H9 (cell line): ENCODE data around the gene TGFBR2. TPM values are rescaled to one million over a fixed set of nuclear protein-coding genes. Genes with fewer than 3 reads are reported as not detected.

Source experiments
- DNase-seq: peaks from one replicate; pipeline ENCODE4 v3.0.0-alpha.2; 2017
- H2AFZ ChIP-seq: one replicate; pipeline ENCODE4 v1.6.1; 2013; ENCODE audit warnings: mild to moderate bottlenecking, low read length, control low read depth, moderate library complexity
- H2AK5ac ChIP-seq: 2 replicates; pipeline ENCODE4 v1.6.1; 2013; ENCODE audit warnings: low read length, control low read depth, mixed read lengths; ENCODE audit not compliant: insufficient read length
- H2BK120ac ChIP-seq: one replicate; pipeline ENCODE4 v1.6.1; 2013; ENCODE audit warnings: low read depth, mild to moderate bottlenecking, low read length, control low read depth, inconsistent platforms; ENCODE audit not compliant: poor library complexity, severe bottlenecking
- H2BK12ac ChIP-seq: 2 replicates; pipeline ENCODE4 v1.6.1; 2013; ENCODE audit warnings: low read length, control low read depth, mixed read lengths, low read depth; ENCODE audit not compliant: insufficient read length
- H2BK15ac ChIP-seq: 2 replicates; pipeline ENCODE4 v1.6.1; 2013; ENCODE audit warnings: low read depth, low read length, control low read depth
- H2BK20ac ChIP-seq: one replicate; pipeline ENCODE4 v1.6.1; 2013; ENCODE audit warnings: low read depth, mild to moderate bottlenecking, low read length, control low read depth, inconsistent platforms; ENCODE audit not compliant: poor library complexity, severe bottlenecking
- H2BK5ac ChIP-seq: 2 replicates; pipeline ENCODE4 v1.6.1; 2013; ENCODE audit warnings: low read length, control low read depth, mixed read lengths; ENCODE audit not compliant: insufficient read length
- H3K14ac ChIP-seq: 2 replicates; pipeline ENCODE4 v1.6.1; 2013; ENCODE audit warnings: low read length, control low read depth; ENCODE audit not compliant: insufficient read depth
- H3K18ac ChIP-seq: 2 replicates; pipeline ENCODE4 v1.6.1; 2013; ENCODE audit warnings: low read depth, mild to moderate bottlenecking, mixed read lengths, low read length, control low read depth; ENCODE audit not compliant: insufficient read length
- H3K23ac ChIP-seq: 2 replicates; pipeline ENCODE4 v1.6.1; 2013; ENCODE audit warnings: low read length, control low read depth, mixed read lengths, low read depth; ENCODE audit not compliant: insufficient read length
- H3K23me2 ChIP-seq: 2 replicates; pipeline ENCODE4 v1.6.1; 2013; ENCODE audit warnings: low read depth, mild to moderate bottlenecking, mixed read lengths, low read length, control low read depth; ENCODE audit not compliant: insufficient read length, poor library complexity, severe bottlenecking
- H3K27ac ChIP-seq: 2 replicates; pipeline ENCODE4 v1.5.1; 2013; ENCODE audit warnings: low read length, control low read depth, mixed read lengths, low read depth; ENCODE audit not compliant: insufficient read length
- H3K27me3 ChIP-seq: 2 replicates; pipeline ENCODE4 v1.6.1; 2013; ENCODE audit warnings: low read length, control low read depth, inconsistent platforms; ENCODE audit not compliant: insufficient read depth
- H3K4ac ChIP-seq: 2 replicates; pipeline ENCODE4 v1.6.1; 2013; ENCODE audit warnings: low read depth, mild to moderate bottlenecking, control low read depth, inconsistent platforms, low read length, moderate library complexity
- H3K4me1 ChIP-seq: 2 replicates; pipeline ENCODE4 v1.6.1; 2013; ENCODE audit warnings: low read length, control low read depth, inconsistent platforms; ENCODE audit not compliant: insufficient read depth
- H3K4me2 ChIP-seq: 2 replicates; pipeline ENCODE4 v1.6.1; 2013; ENCODE audit warnings: low read length, control low read depth, mixed read lengths; ENCODE audit not compliant: insufficient read length, insufficient read depth
- H3K56ac ChIP-seq: 2 replicates; pipeline ENCODE4 v1.6.1; 2013; ENCODE audit warnings: low read depth, mild to moderate bottlenecking, mixed read lengths, low read length, control low read depth; ENCODE audit not compliant: insufficient read length
- H3K79me1 ChIP-seq: 2 replicates; pipeline ENCODE4 v1.6.1; 2013; ENCODE audit warnings: low read depth, mild to moderate bottlenecking, moderate library complexity, low read length, control low read depth, inconsistent platforms; ENCODE audit not compliant: insufficient read depth, poor library complexity, severe bottlenecking
- H3K79me2 ChIP-seq: 2 replicates; pipeline ENCODE4 v1.6.1; 2013; ENCODE audit warnings: low read length, control low read depth, inconsistent platforms; ENCODE audit not compliant: insufficient read depth
- H3K9ac ChIP-seq: 2 replicates; pipeline ENCODE4 v1.6.1; 2013; ENCODE audit warnings: low read length, control low read depth, mixed read lengths; ENCODE audit not compliant: insufficient read length; ENCODE audit errors: extremely low read depth
- H3K9me3 ChIP-seq: one replicate; pipeline ENCODE4 v1.6.1; 2013; ENCODE audit warnings: low read depth, low read length, inconsistent platforms; ENCODE audit not compliant: control insufficient read depth
- H3T11ph ChIP-seq: one replicate; pipeline ENCODE4 v1.6.1; 2013; ENCODE audit warnings: mild to moderate bottlenecking, low read length, control low read depth, inconsistent platforms
- H4K20me1 ChIP-seq: one replicate; pipeline ENCODE4 v1.6.1; 2013; ENCODE audit not compliant: control insufficient read depth, insufficient read length, insufficient read depth
- H4K5ac ChIP-seq: 2 replicates; pipeline ENCODE4 v1.6.1; 2013; ENCODE audit warnings: low read depth, mild to moderate bottlenecking, mixed read lengths, low read length, control low read depth; ENCODE audit not compliant: insufficient read length
- H4K8ac ChIP-seq: replicated peaks from 2 replicates; pipeline ENCODE4 v1.6.1; 2013; ENCODE audit warnings: low read length, control low read depth, mixed read lengths, low read depth; ENCODE audit not compliant: insufficient read length
- H4K91ac ChIP-seq: 2 replicates; pipeline ENCODE4 v1.6.1; 2013; ENCODE audit warnings: low read depth, mild to moderate bottlenecking, moderate library complexity, mixed read lengths, low read length, control low read depth; ENCODE audit not compliant: insufficient read length
- H3K27ac Mint-ChIP-seq, 3 experiments: 2 replicates in 2 of 3; 3 replicates in 1 of 3; pipeline ENCODE4 v1.8.0; 2020 to 2021; ENCODE audit warnings: mixed read lengths in 3 of 3, mild to moderate bottlenecking in 1 of 3, moderate library complexity in 1 of 3
- H3K27me3 Mint-ChIP-seq: 2 replicates; pipeline ENCODE4 v1.8.0; 2021; ENCODE audit warnings: low read depth, mild to moderate bottlenecking, moderate library complexity, mixed read lengths
- H3K36me3 Mint-ChIP-seq, 3 experiments: 2 replicates in 2 of 3; 3 replicates in 1 of 3; pipeline ENCODE4 v1.8.0; 2020 to 2021; ENCODE audit warnings: low read depth in 3 of 3, mixed read lengths in 3 of 3; ENCODE audit not compliant: insufficient read depth in 1 of 3
- H3K4me1 Mint-ChIP-seq, 2 experiments: 2 replicates each; pipeline ENCODE4 v1.8.0; 2020; ENCODE audit warnings: mixed read lengths in 2 of 2
- H3K4me3 Mint-ChIP-seq, 2 experiments: 2 replicates in 1 of 2; 3 replicates in 1 of 2; pipeline ENCODE4 v1.8.0; 2020 to 2021; ENCODE audit warnings: mild to moderate bottlenecking in 2 of 2, mixed read lengths in 2 of 2, moderate library complexity in 1 of 2
- H3K9me3 Mint-ChIP-seq, 2 experiments: 2 replicates in 1 of 2; 3 replicates in 1 of 2; pipeline ENCODE4 v1.8.0; 2020; ENCODE audit warnings: mild to moderate bottlenecking in 2 of 2, mixed read lengths in 2 of 2, moderate library complexity in 1 of 2
- WGBS: extraction: QIAGEN DNeasy Blood & Tissue Kit; methylation state at CpG from one replicate; pipeline ENCODE4 v1.1.7; 2013; ENCODE audit warnings: missing lambda C conversion rate, low lambda C conversion rate, mixed read lengths; ENCODE audit not compliant: insufficient read length; ENCODE audit errors: extremely low coverage; 5-methylcytosine and 5-hydroxymethylcytosine counted together
- total RNA-seq: library from RNA; stranded (reverse); gene quantifications from 2 replicates; pipeline ENCODE4 v1.2.1, GENCODE V29; 2021
- TF ChIP-seq, protein P1 (sequence below): fragments of 200-600 bp; sonication (generic); conservative IDR thresholded peaks from 3 replicates; pipeline ENCODE4 v1.8.0; 2021; ENCODE audit warnings: antibody characterized with exemption, mild to moderate bottlenecking

TGFBR2 gene
- total RNA-seq, 1 experiment from 2014 or later = 10.6 TPM

DNA sequence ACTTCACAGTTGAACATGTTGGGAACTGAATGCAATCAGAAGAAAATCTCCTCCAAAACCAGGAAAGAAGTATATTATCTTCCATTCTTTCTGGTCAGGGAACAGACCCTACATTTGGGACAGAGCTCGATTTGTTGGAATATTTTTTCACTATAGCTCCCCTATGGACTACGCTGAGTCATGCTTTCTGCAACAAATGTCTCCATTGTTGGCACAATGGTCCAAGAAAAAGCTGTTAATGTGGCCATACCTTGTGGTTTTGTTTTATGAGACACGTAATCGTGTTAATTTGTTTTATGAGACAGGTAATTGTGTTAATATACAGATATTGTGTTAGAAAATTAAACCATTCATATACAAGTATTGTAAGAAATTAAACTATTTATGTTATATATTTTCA lies 101.4 kb downstream of the TGFBR2 start:
- Histone ChIP-seq H3K14ac (no peak overlapping the region), H3K23me2 (no peaks in the 10 kb centered on the region), H2AK5ac (no peak overlapping the region), H3K23ac (no peak overlapping the region), H2BK20ac (no peak overlapping the region), H3K27ac (no peak overlapping the region), H3K79me2 (no peaks in the 10 kb centered on the region), H3K4ac (no peak overlapping the region), H2BK12ac (no peak overlapping the region), H2AFZ (no peak overlapping the region), H3T11ph (no peak overlapping the region), H3K9me3 (peaks cover 15% of the 10 kb centered on the region), H3K27me3 (no peaks in the 10 kb centered on the region), H4K91ac (no peak overlapping the region), H3K56ac (no peak overlapping the region), H3K9ac (no peak overlapping the region), H3K4me2 (no peak overlapping the region), H4K5ac (no peak overlapping the region), H3K18ac (no peak overlapping the region), H2BK15ac (no peak overlapping the region), H3K79me1 (no peaks in the 10 kb centered on the region), H2BK5ac (no peak overlapping the region), H2BK120ac (no peak overlapping the region), H4K20me1 (no peaks in the 10 kb centered on the region), H3K4me1 (peaks cover 5% of the 10 kb centered on the region), H4K8ac (no peak overlapping the region)
- H3K4me3 Mint-ChIP-seq = no peak overlapping the region
- peaks cover 25 to 33% (median 32%) of the 10 kb centered on the region in 3 experiments for H3K36me3 Mint-ChIP-seq
- peaks cover 25 to 30% of the 10 kb centered on the region in 2 experiments for H3K9me3 Mint-ChIP-seq
- TF ChIP-seq, protein P1, sequence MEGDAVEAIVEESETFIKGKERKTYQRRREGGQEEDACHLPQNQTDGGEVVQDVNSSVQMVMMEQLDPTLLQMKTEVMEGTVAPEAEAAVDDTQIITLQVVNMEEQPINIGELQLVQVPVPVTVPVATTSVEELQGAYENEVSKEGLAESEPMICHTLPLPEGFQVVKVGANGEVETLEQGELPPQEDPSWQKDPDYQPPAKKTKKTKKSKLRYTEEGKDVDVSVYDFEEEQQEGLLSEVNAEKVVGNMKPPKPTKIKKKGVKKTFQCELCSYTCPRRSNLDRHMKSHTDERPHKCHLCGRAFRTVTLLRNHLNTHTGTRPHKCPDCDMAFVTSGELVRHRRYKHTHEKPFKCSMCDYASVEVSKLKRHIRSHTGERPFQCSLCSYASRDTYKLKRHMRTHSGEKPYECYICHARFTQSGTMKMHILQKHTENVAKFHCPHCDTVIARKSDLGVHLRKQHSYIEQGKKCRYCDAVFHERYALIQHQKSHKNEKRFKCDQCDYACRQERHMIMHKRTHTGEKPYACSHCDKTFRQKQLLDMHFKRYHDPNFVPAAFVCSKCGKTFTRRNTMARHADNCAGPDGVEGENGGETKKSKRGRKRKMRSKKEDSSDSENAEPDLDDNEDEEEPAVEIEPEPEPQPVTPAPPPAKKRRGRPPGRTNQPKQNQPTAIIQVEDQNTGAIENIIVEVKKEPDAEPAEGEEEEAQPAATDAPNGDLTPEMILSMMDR = no peak
- H3K27me3 Mint-ChIP-seq = no peaks in the 10 kb centered on the region; the same call in 1 of the 2 replicates
- peaks cover 30 to 36% of the 10 kb centered on the region in 2 experiments for H3K4me1 Mint-ChIP-seq
- DNase-seq = no peak
- WGBS = no CpG with 5 or more reads among the region's 4 CpGs
- H3K27ac Mint-ChIP-seq = no peak overlapping the region
